Heart left ventricle (tissue), 16 donors: Measurements from ENCODE around the gene ABCA5. TPM values are rescaled to one million over a fixed set of nuclear protein-coding genes. Genes with fewer than 3 reads are reported as not detected.

Experiments
- ATAC-seq, 4 donors: fragments of 200-7000 bp; cut with Tn5 transposase; one replicate each; pipeline ENCODE4 v1.9.1; 2020 to 2022; ENCODE audit warnings: moderate library complexity in 4 of 4, mild to moderate bottlenecking in 3 of 4, moderate number of reproducible peaks in 1 of 4
- DNase-seq, 5 donors: peaks; one replicate each; pipeline ENCODE4 v3.0.0-alpha.2; 2020
- H3K27ac ChIP-seq, 12 donors: fragments of 200-600 bp; sonication (generic) in 4 of 12; one replicate each; pipeline versions ENCODE4 v1.5.0 to v1.8.0; 2016 to 2022; ENCODE audit warnings: mild to moderate bottlenecking in 2 of 12
- H3K27me3 ChIP-seq, 9 donors: fragments of 200-600 bp; sonication (generic) in 2 of 9; one replicate each; pipeline versions ENCODE4 v1.5.1 to v1.8.0; 2016 to 2022; ENCODE audit warnings: mild to moderate bottlenecking in 3 of 9
- H3K36me3 ChIP-seq, 9 donors: fragments of 200-600 bp; sonication (generic) in 2 of 9; one replicate each; pipeline versions ENCODE4 v1.5.0 to v1.8.0; 2018 to 2022; ENCODE audit warnings: mild to moderate bottlenecking in 2 of 9
- H3K4me1 ChIP-seq, 12 donors: fragments of 200-600 bp; sonication (generic) in 4 of 12; one replicate each; pipeline versions ENCODE4 v1.5.0 to v1.8.0; 2016 to 2022; ENCODE audit warnings: mild to moderate bottlenecking in 3 of 12
- H3K4me3 ChIP-seq, 12 donors: fragments of 200-600 bp; sonication (generic) in 4 of 12; one replicate each; pipeline versions ENCODE4 v1.5.0 to v1.8.0; 2017 to 2022; ENCODE audit warnings: mild to moderate bottlenecking in 9 of 12, moderate library complexity in 4 of 12
- H3K9me3 ChIP-seq, 12 donors: fragments of 200-600 bp; sonication (generic) in 4 of 12; one replicate each; pipeline versions ENCODE4 v1.5.0 to v1.8.0; 2016 to 2022; ENCODE audit warnings: mild to moderate bottlenecking in 1 of 12
- POLR2A ChIP-seq, 2 donors: fragments of 450-650 bp; IDR thresholded peaks; one replicate each; pipeline ENCODE4 v1.6.1; 2017; ENCODE audit warnings: antibody characterized with exemption in 2 of 2, mild to moderate bottlenecking in 2 of 2, moderate library complexity in 2 of 2
- WGBS, 4 donors: extraction: QIAGEN DNeasy Blood & Tissue Kit in 2 of 4; methylation state at CpG; one replicate each; pipeline versions ENCODE4 v1.1.5 to v1.1.7; 2013 to 2018; 5-methylcytosine and 5-hydroxymethylcytosine counted together
- intact Hi-C, 10 donors: fragments of 100-400 bp; cut with DNase I; formaldehyde crosslinking; loops; one replicate each; pipeline versions ENCODE4 v1.11.1 to v1.14.2; 2022
- polyA plus RNA-seq, 2 donors: library from polyadenylated mRNA; stranded (reverse); fragments of 200-250 nt; gene quantifications; one replicate each; pipeline ENCODE4 v1.2.3, GENCODE V29; 2013
- total RNA-seq, 9 donors: library from RNA; depleted of rRNA in 2 of 9; stranded (reverse); fragments of >200 nt in 2 of 9; fragmentation: NEBNext Ultra II Directional in 3 of 9; extraction: Animal tissue kit (Norgen Biotek cat#: 25700) in 3 of 9; gene quantifications; one replicate each; pipeline versions ENCODE4 v1.1.0 to v1.2.4, GENCODE V29; 2016 to 2023
- TF ChIP-seq, protein P1 (sequence below), 12 donors: fragments of 200-600 bp; sonication (generic) in 4 of 12; IDR thresholded peaks; one replicate each; pipeline versions ENCODE4 v1.5.0 to v1.8.0; 2018 to 2022; ENCODE audit warnings: antibody characterized with exemption in 12 of 12, mild to moderate bottlenecking in 5 of 12
- donor health status: ischemic (EF 13 %, LVEDD 7.1; RV severe dilation, severe dysfunction).
- donor health status: healthy with polysubstance abuse.
- donor health status: DM: no; HTN: yes; CAD: no.
- donor health status: DM: no; HTN: no; CAD: no.
- donor health status: ischemic (EF 25% LVEDD 6.9; RV normal size, moderate dysfunction).
- donor health status: ischemic (EF 25% LVEDD 5.7; RV mildly dilated, moderate dysfunction).
- donor health status: healthy.
- donor health status: DM: yes; HTN: yes; CAD: no.
- donor health status: ischemic (EF 35%, LVEDD 5.7; RV mildly dilated, moderate dysfunction).
- donor health status: nonischemic (EF 11% LVEDD 7.7; RV severe dilation, severe dysfunction).
- donor health status: DM: yes; HTN: yes; CAD: no.
- donor health status: PGD.
- donor health status: ischemic (EF 29% LVEDD 5.4; RV normal size, mild dysfunction).
- donor health status: nonischemic (EF 23%, LVEDD 6.1; RV moderate dilation, normal function).

ABCA5 gene
- total and polyA plus RNA-seq, 11 donors: 7.0 to 24.9 (median 17.9) TPM

DNA sequence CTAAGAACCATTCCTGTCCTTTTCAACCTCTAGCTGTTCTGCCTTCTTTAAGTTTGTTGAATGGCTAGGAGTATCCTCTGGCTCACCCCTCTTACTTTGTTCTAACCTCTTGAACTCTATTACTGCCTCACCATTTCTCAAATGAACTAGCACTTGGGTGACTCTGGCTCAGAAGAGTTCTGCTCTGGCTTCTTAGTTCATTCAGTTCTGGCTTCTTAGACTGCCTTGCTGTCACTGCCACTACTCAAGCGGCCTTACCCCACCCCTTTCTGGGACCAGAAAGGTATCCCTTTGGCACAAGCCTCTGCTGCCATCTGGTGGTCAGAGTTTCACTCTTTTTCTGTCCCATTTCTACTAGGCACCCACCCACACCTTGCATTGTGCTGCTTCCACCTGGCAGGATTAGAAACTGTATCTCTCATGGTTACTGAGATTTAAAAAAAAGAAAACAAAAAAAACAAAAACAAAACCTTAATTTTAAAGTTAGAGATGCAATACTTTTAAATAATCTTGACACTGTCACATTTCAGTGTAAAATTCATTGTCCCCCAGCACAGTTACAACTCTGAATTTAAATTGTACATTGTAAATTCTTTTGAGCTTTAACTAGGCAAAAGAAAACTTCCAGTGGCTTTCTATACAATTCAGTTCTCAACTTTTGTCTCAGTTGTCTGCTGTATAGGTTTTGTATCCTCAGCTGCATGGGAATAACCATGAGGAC, 91.4 kb downstream of the ABCA5 start:
- H3K36me3 ChIP-seq: no peaks in the 10 kb centered on the region
- TF ChIP-seq, protein P1, sequence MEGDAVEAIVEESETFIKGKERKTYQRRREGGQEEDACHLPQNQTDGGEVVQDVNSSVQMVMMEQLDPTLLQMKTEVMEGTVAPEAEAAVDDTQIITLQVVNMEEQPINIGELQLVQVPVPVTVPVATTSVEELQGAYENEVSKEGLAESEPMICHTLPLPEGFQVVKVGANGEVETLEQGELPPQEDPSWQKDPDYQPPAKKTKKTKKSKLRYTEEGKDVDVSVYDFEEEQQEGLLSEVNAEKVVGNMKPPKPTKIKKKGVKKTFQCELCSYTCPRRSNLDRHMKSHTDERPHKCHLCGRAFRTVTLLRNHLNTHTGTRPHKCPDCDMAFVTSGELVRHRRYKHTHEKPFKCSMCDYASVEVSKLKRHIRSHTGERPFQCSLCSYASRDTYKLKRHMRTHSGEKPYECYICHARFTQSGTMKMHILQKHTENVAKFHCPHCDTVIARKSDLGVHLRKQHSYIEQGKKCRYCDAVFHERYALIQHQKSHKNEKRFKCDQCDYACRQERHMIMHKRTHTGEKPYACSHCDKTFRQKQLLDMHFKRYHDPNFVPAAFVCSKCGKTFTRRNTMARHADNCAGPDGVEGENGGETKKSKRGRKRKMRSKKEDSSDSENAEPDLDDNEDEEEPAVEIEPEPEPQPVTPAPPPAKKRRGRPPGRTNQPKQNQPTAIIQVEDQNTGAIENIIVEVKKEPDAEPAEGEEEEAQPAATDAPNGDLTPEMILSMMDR (IDR thresholded peaks at IDR 0.05): peak; percentile 63 to 85 (median 76)
- TF ChIP-seq POLR2A (IDR thresholded peaks at IDR 0.05): no peak
- H3K4me3 ChIP-seq: no peak overlapping the region
- peak; percentile 68 to 82 (median 80) for DNase-seq
- H3K9me3 ChIP-seq: peaks cover 0 to 28% (median 6%) of the 10 kb centered on the region in 12 donors
- H3K27me3 ChIP-seq: no peaks in the 10 kb centered on the region
- ATAC-seq: peak; percentile 79 to 95 (median 93)
- 3 to 14% (median 6%) methylated on average over 1 of the region's 1 CpG for WGBS, 4 donors
- peaks cover 0 to 7% (median 0%) of the 10 kb centered on the region in 12 donors for H3K4me1 ChIP-seq
- intact Hi-C loops: loop anchor here in 9 of 10 donors (1.0 to 10.0 kb wide), 6 partner anchors 261 to 463 kb away; no protein-coding TSS in a partner anchor
- peak overlapping the region in 1 of 12 donors; percentile 9 for H3K27ac ChIP-seq

DNA sequence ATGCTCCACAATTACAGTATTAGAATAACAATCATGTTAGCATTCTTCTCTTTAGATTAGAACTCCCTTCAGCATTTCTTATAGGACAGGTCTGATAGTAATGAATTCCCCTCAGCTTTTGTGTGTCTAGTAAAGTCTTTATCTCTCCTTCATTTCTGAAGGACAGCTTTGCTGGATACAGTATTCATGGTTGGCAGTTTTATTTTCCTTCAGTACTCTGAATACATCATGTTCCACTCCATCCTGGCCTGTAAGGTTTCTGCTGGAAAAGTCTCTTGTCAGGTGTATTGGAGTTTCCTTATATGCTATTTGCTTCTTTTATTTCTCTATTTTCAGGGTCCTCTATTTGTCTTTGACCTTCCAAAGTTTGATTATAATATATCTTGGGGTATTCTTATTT, 94.3 kb downstream of the ABCA5 start:
- TF ChIP-seq POLR2A (IDR thresholded peaks at IDR 0.05): no peak
- TF ChIP-seq, protein P1 (IDR thresholded peaks at IDR 0.05): no peak
- no peak overlapping the region for H3K27ac ChIP-seq
- no peak for ATAC-seq

DNA sequence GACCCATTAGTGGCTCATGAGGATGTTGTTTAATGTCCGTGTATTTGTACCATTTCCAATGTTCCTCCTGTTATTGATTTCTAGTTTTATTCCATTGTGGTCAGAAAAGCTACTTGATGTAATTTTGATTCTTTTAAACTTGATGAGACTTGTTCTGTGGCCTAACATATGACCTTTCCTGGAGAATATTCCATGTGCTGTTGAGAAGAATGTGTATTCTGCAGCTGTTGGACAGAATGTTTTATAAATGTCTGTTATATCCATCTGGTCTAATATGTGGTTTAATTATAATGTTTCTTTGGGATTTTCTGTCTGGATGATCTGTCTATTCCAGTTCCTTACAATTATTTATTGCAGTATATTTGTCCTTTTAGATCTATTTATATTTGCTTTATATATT, 95.4 kb downstream of the ABCA5 start:
- TF ChIP-seq, protein P1 (IDR thresholded peaks at IDR 0.05): no peak
- TF ChIP-seq POLR2A (IDR thresholded peaks at IDR 0.05): no peak
- Histone ChIP-seq H3K4me3 (no peak overlapping the region), H3K27ac (no peak overlapping the region), H3K36me3 (no peaks in the 10 kb centered on the region), H3K27me3 (no peaks in the 10 kb centered on the region), H3K9me3 (peaks cover 0 to 35% (median 6%) of the 10 kb centered on the region in 12 donors), H3K4me1 (peaks cover 0 to 16% (median 0%) of the 10 kb centered on the region in 12 donors)
- ATAC-seq: no peak
- WGBS, 4 donors: 74 to 88% (median 81%) methylated on average over 1 of the region's 1 CpG
- DNase-seq: no peak
- intact Hi-C loops: loop anchor here in 2 of 10 donors (5.0 to 10.0 kb wide), 2 partner anchors 257 to 454 kb away; no protein-coding TSS in a partner anchor

More for the DNA sequence above, 94.3 kb downstream of the ABCA5 start:
- H3K4me3 ChIP-seq: no peak overlapping the region
- intact Hi-C loops: loop anchor here in 2 of 10 donors (5.0 to 10.0 kb wide), 2 partner anchors 258 to 455 kb away; no protein-coding TSS in a partner anchor
- no peaks in the 10 kb centered on the region for H3K27me3 ChIP-seq
- H3K36me3 ChIP-seq: no peaks in the 10 kb centered on the region
- H3K9me3 ChIP-seq: peaks cover 0 to 35% (median 6%) of the 10 kb centered on the region in 12 donors
- no peak for DNase-seq
- peaks cover 0 to 16% (median 0%) of the 10 kb centered on the region in 12 donors for H3K4me1 ChIP-seq

DNA sequence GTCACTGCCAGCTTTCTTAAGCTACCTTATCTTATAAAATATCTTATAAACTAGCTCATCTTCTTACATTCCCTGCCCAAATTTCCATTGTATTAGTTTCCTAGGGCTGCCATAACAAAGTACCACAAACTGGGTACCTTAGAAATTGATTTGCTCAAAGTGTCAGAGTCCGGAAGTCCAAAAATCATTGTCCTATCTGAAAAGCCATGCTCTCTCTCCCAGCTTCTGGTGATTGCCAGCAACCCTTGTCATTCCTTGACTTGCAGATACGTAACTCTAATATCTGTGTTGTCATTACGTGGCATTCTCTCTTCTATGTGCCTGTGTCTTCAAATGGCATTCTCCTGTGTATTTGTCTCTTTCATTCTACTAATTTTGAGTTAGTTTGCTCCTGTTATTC, 96.0 kb downstream of the ABCA5 start:
- intact Hi-C loops: loop anchor here in 2 of 10 donors (5.0 to 10.0 kb wide), 2 partner anchors 256 to 454 kb away; no protein-coding TSS in a partner anchor
- ATAC-seq: no peak
- Histone ChIP-seq H3K27ac (no peak overlapping the region), H3K4me3 (no peak overlapping the region), H3K27me3 (no peaks in the 10 kb centered on the region), H3K9me3 (peaks cover 0 to 35% (median 6%) of the 10 kb centered on the region in 12 donors), H3K4me1 (peaks cover 0 to 16% (median 0%) of the 10 kb centered on the region in 12 donors), H3K36me3 (no peaks in the 10 kb centered on the region)
- WGBS, 4 donors: 81 to 93% (median 89%) methylated on average over 3 of the region's 3 CpGs
- no peak for DNase-seq
- TF ChIP-seq, protein P1 (IDR thresholded peaks at IDR 0.05): no peak
